GM18873 (cell line): ENCODE data around the gene OPCML.
A peak's percentile ranks its signal among the peaks of the same experiment; 100 is the strongest.

Experiments used
- ATAC-seq: cut with Tn5 transposase; IDR thresholded peaks from one replicate; pipeline ENCODE4 v1.9.1; 2021; ENCODE audit warnings: mild to moderate bottlenecking, moderate library complexity, moderate number of reproducible peaks; ENCODE audit not compliant: unreplicated experiment, low FRiP score

OPCML gene

DNA sequence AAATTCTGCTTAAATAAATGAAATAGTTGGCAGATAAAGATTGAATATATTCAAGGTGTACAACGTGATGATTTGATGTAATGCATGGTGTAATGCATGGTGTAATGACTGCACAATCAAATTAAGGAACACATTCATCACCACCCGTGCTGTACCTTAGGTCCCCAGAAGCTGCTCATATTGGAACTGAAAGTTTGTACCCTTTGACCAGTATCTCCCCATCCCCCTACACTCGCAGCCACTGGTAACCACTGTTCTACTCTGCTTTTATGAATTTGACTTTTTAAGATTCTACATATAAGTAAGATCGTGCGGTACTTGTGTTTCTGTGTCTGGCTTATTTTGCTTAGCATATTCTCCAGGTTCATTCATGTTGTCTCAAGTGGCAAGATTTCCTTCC lies 445.8 kb downstream of the OPCML start:
- no peak for ATAC-seq

DNA sequence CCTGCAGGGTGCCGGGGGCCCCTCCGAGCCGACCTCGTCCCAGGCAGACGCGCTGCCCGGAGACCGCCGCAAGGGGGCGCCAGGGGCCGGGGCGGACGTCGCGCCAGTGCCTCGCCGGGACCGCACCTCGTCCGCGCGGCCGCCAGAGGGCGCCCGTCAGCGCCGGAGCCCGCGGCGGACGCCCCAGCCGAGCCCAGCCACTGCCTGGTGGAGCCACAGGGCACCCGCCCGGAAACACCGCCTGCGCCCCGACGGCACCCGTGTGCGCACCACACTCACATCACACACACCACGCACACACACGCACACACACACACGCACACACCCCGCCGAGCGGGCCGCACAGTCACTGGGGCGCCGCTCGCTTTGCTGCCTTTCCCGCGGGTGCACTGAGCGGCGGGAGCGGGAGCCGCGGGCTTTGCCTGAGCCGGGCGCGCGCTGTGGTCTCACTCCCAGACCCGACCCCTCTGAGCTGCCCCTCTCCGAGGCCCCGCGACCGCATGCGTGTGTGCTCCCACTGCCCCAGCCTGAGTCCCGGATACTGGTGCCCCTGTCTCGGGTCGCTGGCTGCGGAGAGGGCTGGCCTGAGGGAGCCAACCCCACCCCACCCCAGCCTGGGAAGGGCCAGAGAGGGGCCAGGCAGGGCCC lies 449.3 kb downstream of the OPCML start:
- ATAC-seq, result peak; percentile 58

- no peak for ATAC-seq
These were observed 449.9 kb downstream of the OPCML start for GRCh38 chr11:133082453-133082781.

DNA sequence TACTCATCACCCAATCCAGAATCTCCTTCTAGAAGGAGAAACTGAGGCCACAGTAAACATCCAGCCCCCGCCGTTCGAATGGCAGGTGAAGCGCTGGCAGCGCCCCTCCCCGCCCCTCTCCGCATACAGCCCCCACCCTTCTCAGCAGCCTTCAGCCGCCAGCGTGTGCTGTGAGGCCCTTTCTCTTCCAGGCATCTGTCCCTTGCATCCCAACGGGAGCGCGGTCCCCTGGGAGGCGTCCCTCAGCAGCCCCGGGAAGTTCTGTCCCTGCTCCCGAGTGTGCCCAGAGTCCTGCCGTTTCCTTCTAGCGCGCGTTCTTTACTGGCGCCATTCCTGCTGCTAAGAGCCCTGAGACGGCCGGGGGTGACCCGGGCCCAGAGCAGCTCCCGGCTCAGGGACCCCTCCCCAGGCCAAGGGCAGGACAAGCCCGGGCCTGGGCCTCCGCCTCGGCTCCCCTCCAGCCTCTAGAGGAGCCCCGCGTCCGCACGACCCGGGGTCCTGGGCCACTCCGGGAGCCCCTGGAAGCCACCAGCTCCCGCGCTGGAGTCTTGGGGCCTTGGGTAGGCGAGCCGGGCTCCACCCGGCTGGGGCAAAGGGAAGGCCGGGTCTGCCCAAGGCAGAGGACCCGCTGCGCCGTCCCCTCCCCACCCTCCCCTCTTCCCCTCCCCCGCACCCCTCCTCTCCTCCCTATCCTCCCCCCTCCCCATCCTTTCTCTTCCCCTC lies 450.4 kb downstream of the OPCML start:
- ATAC-seq, result no peak

DNA sequence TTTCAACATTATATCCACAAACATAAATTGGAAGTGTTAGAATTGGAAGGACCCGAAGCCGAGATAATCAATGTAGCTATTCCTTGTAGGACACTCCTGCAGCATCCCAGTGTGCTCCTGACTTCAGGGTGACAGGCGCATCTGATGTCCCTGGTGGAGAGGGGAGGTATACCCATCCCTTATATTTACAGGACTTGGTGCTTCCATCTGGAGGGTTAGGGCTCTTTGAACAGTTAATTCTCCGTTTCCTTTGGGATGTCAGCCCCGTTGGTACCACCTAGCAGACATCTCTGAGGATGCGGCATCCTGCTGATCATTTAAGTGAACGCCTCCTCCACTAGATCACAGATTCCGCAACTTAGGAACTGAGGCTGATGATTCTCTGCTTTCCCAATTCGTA lies 451.3 kb downstream of the OPCML start:
- ATAC-seq, result no peak

GRCh38 chr11:133078591-133079404 lies 453.5 kb downstream of the OPCML start:
- ATAC-seq, result no peak

- ATAC-seq, result no peak
These were observed 454.3 kb downstream of the OPCML start for GRCh38 chr11:133078012-133078411.

DNA sequence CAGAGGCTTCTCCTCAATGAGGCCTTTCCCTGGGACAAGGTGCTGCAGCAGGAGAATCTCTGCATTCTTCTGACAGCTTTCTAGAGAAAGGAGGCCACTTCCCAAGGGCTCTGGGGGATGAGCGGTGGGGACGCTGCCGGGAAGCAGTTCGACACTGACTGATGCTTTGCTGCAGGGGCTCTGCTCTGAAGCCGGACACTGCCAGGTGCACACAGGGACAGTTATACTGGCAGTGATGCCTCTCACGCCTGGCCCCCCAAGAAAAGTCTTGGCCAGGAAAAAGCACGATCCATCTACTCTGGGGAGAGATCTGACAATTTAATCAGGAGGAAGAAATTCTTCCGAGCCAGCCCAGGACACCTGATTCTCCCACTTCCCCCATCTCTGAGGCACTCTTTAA lies 456.9 kb downstream of the OPCML start:
- no peak for ATAC-seq

- ATAC-seq, result no peak
These were observed 459.3 kb downstream of the OPCML start for GRCh38 chr11:133072858-133073582.

DNA sequence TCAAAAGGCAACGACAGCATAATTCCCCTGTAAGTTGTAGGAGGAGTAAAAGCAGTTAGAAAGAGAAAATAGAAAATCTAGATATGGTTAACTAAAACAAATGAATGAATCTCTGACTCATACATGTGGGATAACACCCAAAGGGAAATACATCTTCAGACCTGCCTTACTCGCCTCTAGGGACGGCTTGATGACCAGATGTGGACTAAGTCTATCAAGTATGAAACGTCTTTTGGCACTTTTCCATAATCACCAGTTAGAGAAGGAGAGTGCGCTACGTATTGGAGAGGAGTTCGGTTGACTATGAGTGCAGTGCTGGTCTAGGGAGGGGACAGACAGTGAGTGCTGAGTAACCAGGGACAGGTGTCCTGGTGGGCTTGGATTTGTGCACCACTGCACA lies 459.9 kb downstream of the OPCML start:
- no peak for ATAC-seq

DNA sequence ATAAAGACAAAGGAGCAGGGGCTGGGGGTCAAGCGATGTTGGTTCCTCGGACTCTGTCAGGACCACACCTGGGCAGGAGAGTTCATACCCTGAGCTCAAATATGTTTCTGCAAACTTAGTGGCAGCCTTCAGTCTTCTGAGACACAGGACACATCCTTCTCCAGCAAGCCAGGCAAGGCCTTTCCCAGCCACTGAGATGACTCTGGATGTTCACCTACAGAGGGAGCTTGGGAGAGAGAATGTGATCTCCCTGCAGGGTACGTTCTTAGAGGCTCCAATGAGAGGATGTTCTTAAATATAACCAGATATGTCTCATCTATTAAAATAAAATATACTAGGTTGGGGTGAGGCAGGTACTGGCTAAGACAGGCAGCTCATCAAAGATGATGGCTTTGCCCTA lies 461.5 kb downstream of the OPCML start:
- ATAC-seq, result no peak

DNA sequence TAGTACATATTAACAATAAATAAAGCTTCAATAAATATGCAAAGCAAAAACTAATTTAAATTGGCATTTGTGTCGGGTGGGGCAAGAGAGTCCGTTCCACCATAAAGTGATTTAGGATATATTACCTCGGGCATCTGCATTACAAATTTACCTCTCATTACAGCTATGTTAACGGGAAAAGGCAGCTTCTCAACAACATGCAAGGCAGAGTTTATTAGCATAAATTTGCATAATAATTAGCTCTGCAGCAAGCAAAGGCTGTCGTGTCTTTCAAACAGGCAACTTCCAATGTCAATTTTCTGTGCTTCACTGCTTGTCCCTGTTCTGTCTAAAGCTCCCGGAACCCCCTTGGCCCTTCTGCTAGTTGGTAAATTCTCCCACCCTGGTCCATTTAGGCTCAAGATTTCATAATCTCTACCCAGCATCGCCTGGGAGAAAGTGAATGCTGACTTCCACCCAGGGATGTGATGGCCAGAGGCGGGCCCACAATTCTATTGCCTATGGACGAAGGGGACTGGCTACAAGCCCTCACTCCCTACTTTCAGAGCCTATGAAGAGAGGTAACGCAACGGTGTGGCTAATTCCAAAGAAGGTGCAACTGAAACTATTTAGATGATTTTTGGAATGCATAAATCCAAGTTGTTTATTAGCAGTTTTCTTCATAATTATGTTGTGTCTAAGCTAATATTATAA lies 462.1 kb downstream of the OPCML start:
- no peak for ATAC-seq

DNA sequence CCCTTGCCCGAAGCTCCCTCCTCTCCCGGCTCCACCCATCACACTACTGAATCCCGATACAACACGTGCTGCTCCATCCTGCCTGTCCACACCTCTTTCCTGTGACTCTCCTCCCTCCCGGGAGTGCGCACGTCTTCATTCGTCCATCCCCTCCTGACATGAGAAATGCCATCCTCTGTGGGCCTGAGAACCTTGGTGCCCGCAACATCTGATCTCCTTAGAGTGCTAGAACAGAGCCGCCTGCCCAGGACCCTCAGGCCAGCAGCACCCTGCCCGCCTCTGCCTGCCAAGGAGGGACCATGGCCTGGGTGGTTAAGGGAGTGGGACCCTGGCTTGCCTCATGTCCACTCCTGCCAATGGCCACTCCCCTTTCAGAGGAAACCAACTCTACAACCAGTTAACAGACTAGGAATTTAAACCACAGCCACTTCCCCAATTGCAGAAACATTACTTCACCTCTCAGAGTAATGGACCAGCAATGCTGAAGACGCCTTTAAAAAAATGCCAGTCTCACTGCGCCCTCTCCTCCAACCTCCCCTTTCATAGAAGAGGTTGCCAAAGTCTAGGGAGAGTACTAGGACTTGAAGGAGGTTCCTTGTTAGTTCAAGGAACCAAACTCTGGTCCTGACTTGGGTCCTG lies 466.3 kb downstream of the OPCML start:
- no peak for ATAC-seq

- no peak for ATAC-seq
These were observed 467.3 kb downstream of the OPCML start for GRCh38 chr11:133064961-133065360.

DNA sequence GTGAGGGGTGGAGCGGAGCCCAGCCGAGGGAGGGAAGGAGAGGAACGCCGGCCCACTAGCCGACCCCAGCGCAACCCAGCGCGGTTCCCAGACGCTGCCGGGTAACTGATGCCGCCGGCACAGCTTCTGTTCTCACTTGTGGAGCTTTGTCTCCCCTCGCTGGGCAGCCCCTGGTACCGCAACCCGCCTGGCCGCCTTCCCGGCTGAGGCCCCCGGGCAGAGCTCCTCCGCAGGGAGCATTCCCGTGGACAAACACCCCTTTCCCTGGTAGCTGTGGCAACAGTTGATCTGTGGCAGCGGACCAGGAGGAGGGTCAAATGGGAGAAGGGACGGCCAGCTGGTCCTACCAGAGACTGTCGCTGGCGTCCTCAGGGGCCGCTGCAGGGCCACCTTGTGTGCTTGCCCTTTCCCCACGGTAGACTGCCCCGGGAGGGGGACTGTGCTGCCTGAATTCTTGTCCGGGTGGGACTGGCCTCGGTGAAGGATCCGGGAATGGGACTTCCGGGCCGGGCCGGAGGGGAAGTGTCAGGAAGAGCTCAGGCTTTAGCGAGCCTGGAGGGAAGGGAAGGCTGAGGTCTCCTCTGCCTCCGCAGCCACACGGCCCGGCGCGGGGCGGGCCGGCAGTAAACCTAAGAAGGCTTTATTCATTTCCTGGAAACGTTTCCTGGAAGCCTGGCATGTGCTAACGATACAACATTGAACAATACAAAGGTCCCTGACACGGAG lies 468.0 kb downstream of the OPCML start:
- ATAC-seq, result no peak

- ATAC-seq, result no peak
These were observed 473.8 kb downstream of the OPCML start for GRCh38 chr11:133058501-133058900.

- ATAC-seq, result no peak
These were observed 479.1 kb downstream of the OPCML start for GRCh38 chr11:133053124-133053776.

DNA sequence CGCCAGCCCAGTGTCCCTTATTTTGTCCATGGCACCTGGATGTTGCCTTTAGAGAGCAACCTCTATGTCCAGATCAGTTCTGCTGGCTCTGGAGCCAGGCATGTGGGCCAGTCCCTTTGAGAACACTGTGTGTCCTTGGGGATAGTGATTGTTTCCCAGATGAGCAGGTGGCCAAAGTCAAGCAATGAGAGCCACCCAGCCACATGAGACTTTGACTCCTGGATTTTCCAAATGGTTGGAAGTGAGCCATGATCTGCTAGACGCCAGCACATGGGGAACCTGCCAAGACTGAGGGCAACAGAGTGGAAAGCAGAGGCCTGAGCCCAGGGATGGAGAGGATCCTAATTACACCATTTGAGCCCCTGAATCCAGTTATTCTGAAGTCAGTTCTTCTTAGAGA lies 479.8 kb downstream of the OPCML start:
- no peak for ATAC-seq
